ENCODE data around the gene TTC28. TPM values are rescaled to one million over a fixed set of nuclear protein-coding genes. Genes with fewer than 3 reads are reported as not detected.

TTC28 gene
- total RNA-seq, 3 donors from 2014 or later = 0.66 to 0.90 (median 0.71) TPM

DNA sequence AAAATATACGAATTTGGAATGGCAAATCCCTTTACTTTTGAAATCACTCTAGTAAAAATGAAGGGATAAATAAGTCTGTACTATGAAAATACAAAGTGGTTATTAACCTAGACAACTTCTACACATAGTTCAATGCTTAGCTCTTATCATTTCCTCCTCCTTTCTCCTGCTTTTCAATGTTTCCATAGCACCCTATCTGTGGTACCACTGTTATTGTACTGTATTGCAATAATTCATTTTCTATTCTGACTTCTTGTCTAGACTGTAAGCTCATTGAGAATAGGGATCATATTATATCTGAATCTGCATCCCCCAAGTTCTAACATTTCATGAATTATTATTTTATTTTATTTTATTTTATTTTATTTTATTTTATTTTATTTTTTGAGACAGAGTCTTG lies 251.4 kb downstream of the TTC28 start:
- DNase-seq (no peak), ATAC-seq (no peak)
- H3K9me3 Mint-ChIP-seq = no peaks in the 10 kb centered on the region
- H3K27me3 Mint-ChIP-seq (ENCODE audit: low read depth) = peaks cover 5% of the 10 kb centered on the region
- no peaks in the 10 kb centered on the region for H3K36me3 Mint-ChIP-seq (ENCODE audit: insufficient read depth)
- H3K4me3 Mint-ChIP-seq = no peak overlapping the region
- no peaks in the 10 kb centered on the region for H3K4me1 Mint-ChIP-seq (ENCODE audit: low read depth)

GRCh38 chr22:28426346-28427132 lies 253.1 kb downstream of the TTC28 start:
- DNase-seq (no peak), ATAC-seq (no peak)
- Mint-ChIP-seq H3K4me1 (ENCODE audit: low read depth) (no peaks in the 10 kb centered on the region), H3K27me3 (ENCODE audit: low read depth) (peaks cover 3% of the 10 kb centered on the region), H3K4me3 (no peak overlapping the region), H3K36me3 (ENCODE audit: insufficient read depth) (no peaks in the 10 kb centered on the region), H3K9me3 (no peaks in the 10 kb centered on the region)

- no peaks in the 10 kb centered on the region for H3K36me3 Mint-ChIP-seq (ENCODE audit: insufficient read depth)
- DNase-seq (no peak), ATAC-seq (no peak)
- peaks cover 7% of the 10 kb centered on the region for H3K27me3 Mint-ChIP-seq (ENCODE audit: low read depth)
- H3K4me3 Mint-ChIP-seq = no peak overlapping the region
- H3K4me1 Mint-ChIP-seq (ENCODE audit: low read depth) = no peaks in the 10 kb centered on the region
- no peaks in the 10 kb centered on the region for H3K9me3 Mint-ChIP-seq
Observed at GRCh38 chr22:28425211-28425610, 254.4 kb downstream of the TTC28 start.

DNA sequence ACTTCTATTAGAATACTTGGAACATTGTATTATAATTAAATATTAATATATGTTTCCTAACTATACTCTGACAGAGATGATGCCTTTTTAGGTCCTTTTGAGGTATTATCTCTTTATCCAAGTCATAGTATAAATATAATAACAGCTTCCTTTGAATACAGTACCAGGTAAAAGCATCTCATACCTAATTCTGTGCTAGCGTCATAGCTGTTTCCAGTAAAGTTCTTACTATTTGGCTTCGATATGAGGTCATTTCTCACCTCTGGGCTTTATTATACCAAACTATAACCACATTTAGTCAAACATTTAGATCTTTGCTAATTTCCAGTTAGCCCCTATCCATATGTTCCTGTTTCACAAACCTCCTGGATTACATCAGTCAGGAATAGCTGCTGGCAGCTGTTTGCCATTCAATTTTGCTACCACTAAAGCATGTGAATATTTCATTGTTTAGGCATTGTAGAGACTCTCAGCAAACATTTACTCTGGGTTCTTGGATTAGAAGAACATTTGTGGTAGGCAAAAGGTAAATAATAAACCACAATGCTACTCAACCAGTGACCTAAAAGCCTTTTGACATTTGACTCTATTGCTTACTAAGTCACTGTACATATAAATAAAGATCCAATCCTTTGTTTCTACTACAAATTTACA lies 255.1 kb downstream of the TTC28 start:
- Mint-ChIP-seq H3K9me3 (no peaks in the 10 kb centered on the region), H3K27me3 (ENCODE audit: low read depth) (peaks cover 7% of the 10 kb centered on the region), H3K4me1 (ENCODE audit: low read depth) (no peaks in the 10 kb centered on the region), H3K4me3 (no peak overlapping the region), H3K36me3 (ENCODE audit: insufficient read depth) (no peaks in the 10 kb centered on the region)
- ATAC-seq = no peak
- DNase-seq = no peak

DNA sequence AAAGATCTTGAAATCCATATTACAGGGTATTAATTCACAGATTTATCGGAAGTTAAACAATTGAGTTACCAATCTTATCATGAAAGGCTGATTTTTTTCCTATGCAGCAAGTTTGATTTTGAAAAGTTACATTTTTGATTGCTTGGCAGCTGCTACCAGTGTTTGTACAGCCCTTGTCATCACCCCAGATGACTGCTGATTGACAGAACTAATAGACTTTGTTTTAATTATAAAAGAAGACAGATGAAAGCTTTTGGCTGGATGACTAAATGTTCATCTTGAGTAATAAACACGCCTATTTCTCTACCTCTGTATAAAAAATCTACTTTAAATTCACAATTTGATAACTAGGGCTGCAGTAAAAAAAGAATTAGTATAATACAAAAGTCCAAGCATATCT lies 259.7 kb downstream of the TTC28 start:
- DNase-seq (no peak), ATAC-seq (no peak)
- no peaks in the 10 kb centered on the region for H3K9me3 Mint-ChIP-seq
- no peak overlapping the region for H3K4me3 Mint-ChIP-seq
- peaks cover 10% of the 10 kb centered on the region for H3K27me3 Mint-ChIP-seq (ENCODE audit: low read depth)
- no peaks in the 10 kb centered on the region for H3K4me1 Mint-ChIP-seq (ENCODE audit: low read depth)
- no peaks in the 10 kb centered on the region for H3K36me3 Mint-ChIP-seq (ENCODE audit: insufficient read depth)

DNA sequence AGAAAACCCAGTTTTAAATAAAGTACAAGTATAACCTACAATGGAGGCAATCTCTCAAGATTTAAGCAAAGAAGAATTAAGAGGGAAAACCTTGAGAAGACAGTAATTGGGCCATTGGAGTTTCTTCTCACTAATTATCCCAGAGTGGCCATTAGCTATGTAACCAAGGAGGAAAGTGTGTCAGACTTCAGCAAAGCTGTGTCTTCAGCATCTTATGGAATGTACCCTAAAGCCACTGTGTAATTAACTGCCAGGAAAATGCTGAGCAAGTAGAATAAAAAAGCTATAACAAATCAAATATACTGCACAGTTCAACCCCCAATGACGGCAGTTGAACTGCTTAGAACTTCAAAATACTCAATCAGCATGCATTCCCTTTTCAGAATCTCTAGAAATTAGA lies 261.6 kb downstream of the TTC28 start:
- H3K4me1 Mint-ChIP-seq (ENCODE audit: low read depth) = no peaks in the 10 kb centered on the region
- no peaks in the 10 kb centered on the region for H3K9me3 Mint-ChIP-seq
- no peak overlapping the region for H3K4me3 Mint-ChIP-seq
- no peaks in the 10 kb centered on the region for H3K36me3 Mint-ChIP-seq (ENCODE audit: insufficient read depth)
- DNase-seq (no peak), ATAC-seq (no peak)
- peaks cover 17% of the 10 kb centered on the region for H3K27me3 Mint-ChIP-seq (ENCODE audit: low read depth)

DNA sequence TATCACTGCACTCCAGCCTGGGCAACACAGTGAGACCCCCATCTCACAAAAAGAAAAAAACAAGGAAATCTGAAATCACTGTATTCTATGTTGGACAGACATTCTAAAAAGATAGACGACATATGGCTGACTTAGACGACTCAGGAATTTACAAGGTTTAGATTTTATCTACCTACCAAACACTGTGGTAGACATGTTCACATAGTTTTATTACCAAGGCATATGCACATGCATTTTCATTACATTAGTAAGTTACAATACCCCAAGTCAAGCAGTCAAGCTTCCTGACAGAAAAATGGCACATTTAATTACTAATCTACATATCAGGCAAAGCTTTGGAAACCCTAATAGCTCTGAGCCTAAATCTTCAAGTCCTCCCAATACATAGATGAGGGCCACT lies 262.2 kb downstream of the TTC28 start:
- Mint-ChIP-seq H3K27me3 (ENCODE audit: low read depth) (peaks cover 20% of the 10 kb centered on the region), H3K36me3 (ENCODE audit: insufficient read depth) (no peaks in the 10 kb centered on the region), H3K4me3 (no peak overlapping the region), H3K4me1 (ENCODE audit: low read depth) (no peaks in the 10 kb centered on the region), H3K9me3 (no peaks in the 10 kb centered on the region)
- ATAC-seq (no peak), DNase-seq (no peak)

DNA sequence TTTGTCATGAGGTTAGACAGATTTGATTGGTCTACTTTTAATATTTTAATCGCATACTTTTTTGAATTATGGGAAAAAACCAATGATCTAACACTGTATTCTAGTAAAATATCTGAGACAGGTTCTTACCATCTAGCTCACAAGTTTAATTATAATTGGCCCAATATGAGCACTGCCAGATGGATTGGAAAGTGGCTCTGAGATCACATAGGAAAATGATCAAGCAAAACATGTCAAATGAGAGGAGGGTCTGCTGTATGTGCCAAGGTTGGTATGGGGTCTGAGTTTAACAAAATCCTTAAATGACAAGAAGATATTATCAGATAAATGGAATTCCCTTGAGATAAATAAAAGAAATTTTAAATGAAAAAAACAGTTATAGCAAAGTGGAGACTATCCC lies 264.7 kb downstream of the TTC28 start:
- no peaks in the 10 kb centered on the region for H3K36me3 Mint-ChIP-seq (ENCODE audit: insufficient read depth)
- H3K9me3 Mint-ChIP-seq = no peaks in the 10 kb centered on the region
- H3K4me3 Mint-ChIP-seq = no peak overlapping the region
- no peaks in the 10 kb centered on the region for H3K4me1 Mint-ChIP-seq (ENCODE audit: low read depth)
- DNase-seq (no peak), ATAC-seq (no peak)
- peaks cover 15% of the 10 kb centered on the region for H3K27me3 Mint-ChIP-seq (ENCODE audit: low read depth)

DNA sequence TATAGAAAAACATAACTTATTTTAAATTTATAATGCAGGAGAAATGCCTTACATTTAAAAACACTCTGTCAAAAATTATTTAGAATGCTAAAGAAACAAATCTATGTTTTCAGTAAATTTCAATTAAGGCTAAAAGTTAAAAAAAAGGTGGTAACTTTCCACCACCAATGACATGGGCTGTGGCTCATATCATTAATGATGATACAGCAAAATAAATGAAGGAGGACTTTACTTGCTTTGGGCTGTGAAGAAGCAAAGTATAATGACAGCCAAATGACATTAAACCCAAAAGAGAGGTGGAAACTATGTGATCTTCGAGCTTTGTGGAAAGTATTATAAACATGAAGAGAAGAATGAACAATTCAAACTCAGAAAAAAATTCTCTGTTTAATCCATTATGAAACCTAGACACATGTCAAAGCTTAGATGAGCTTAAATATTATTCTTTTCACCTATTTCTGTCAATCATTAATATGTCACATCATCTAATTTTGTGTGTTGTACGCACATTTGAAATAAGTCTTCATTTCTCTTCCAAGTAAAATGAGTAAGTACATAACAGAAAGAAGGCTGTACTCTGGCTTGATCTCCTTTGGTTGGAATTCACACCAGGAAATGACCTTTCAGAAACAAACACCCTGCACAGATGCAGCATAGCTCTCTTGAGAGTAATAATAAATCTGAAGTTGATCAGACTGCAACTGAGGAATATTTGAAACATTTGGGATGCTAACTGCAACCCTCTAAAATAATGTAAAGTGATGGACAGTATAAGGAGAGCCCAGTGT lies 265.8 kb downstream of the TTC28 start:
- Mint-ChIP-seq H3K9me3 (no peaks in the 10 kb centered on the region), H3K36me3 (ENCODE audit: insufficient read depth) (no peaks in the 10 kb centered on the region), H3K4me1 (ENCODE audit: low read depth) (no peaks in the 10 kb centered on the region), H3K27me3 (ENCODE audit: low read depth) (peaks cover 17% of the 10 kb centered on the region), H3K4me3 (no peak overlapping the region)
- DNase-seq (no peak), ATAC-seq (no peak)

DNA sequence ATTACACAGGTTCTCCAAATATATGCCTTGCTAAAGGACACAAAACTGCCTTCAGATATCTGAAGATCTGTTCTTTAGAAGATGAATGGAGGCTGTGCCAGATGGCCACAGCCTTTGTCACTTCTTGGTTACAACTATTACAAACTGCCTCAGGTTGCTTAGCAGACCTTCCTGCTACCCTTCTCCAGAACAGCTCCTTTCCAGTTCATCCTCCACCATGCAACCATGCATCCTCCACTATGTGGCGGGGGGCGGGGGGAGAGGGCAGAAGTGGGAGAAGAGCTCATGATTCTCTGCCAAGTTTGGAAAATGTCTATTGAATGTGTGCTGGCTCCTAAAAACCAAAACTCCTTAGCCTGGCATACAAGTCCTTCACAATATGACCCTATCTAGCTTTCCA lies 267.5 kb downstream of the TTC28 start:
- no peak overlapping the region for H3K4me3 Mint-ChIP-seq

GRCh38 chr22:28411125-28411524 lies 268.5 kb downstream of the TTC28 start:
- H3K4me3 Mint-ChIP-seq = no peak overlapping the region

More for the DNA sequence above, 267.5 kb downstream of the TTC28 start:
- ATAC-seq (no peak), DNase-seq (no peak)
- Mint-ChIP-seq H3K36me3 (ENCODE audit: insufficient read depth) (no peaks in the 10 kb centered on the region), H3K27me3 (ENCODE audit: low read depth) (peaks cover 16% of the 10 kb centered on the region), H3K9me3 (no peaks in the 10 kb centered on the region), H3K4me1 (ENCODE audit: low read depth) (no peaks in the 10 kb centered on the region)

GRCh38 chr22:28410050-28410816 lies 269.4 kb downstream of the TTC28 start:
- H3K4me1 Mint-ChIP-seq (ENCODE audit: low read depth) = no peaks in the 10 kb centered on the region
- ATAC-seq (no peak), DNase-seq (no peak)
- no peaks in the 10 kb centered on the region for H3K9me3 Mint-ChIP-seq
- no peak overlapping the region for H3K4me3 Mint-ChIP-seq
- peaks cover 11% of the 10 kb centered on the region for H3K27me3 Mint-ChIP-seq (ENCODE audit: low read depth)
- no peaks in the 10 kb centered on the region for H3K36me3 Mint-ChIP-seq (ENCODE audit: insufficient read depth)

More at GRCh38 chr22:28411125-28411524, 268.5 kb downstream of the TTC28 start:
- H3K27me3 Mint-ChIP-seq (ENCODE audit: low read depth) = peaks cover 11% of the 10 kb centered on the region
- no peaks in the 10 kb centered on the region for H3K9me3 Mint-ChIP-seq
- no peaks in the 10 kb centered on the region for H3K4me1 Mint-ChIP-seq (ENCODE audit: low read depth)
- ATAC-seq (no peak), DNase-seq (no peak)
- no peaks in the 10 kb centered on the region for H3K36me3 Mint-ChIP-seq (ENCODE audit: insufficient read depth)

DNA sequence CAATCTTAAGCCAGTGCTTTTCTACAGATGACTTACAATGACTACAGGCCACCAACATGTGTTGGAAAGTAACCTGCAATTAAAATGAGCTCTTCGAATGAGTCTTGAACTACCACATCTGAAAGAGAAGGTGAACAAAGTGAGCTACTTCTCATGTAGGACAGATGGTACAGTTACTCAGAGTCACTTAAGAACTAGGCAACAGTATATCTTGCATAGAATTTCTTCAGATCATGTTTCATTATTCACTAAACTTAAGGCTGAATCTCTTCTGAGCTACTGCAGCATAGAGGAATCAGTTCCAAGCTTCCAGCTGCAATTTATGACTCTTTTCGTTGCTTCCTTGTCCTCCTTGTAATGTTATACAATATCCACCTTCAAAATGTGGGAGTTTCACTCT lies 270.9 kb downstream of the TTC28 start:
- no peak for ATAC-seq
- no peak overlapping the region for H3K4me3 Mint-ChIP-seq
- peaks cover 6% of the 10 kb centered on the region for H3K27me3 Mint-ChIP-seq (ENCODE audit: low read depth)
- no peak for DNase-seq
- H3K36me3 Mint-ChIP-seq (ENCODE audit: insufficient read depth) = no peaks in the 10 kb centered on the region
- no peaks in the 10 kb centered on the region for H3K9me3 Mint-ChIP-seq
- no peaks in the 10 kb centered on the region for H3K4me1 Mint-ChIP-seq (ENCODE audit: low read depth)

DNA sequence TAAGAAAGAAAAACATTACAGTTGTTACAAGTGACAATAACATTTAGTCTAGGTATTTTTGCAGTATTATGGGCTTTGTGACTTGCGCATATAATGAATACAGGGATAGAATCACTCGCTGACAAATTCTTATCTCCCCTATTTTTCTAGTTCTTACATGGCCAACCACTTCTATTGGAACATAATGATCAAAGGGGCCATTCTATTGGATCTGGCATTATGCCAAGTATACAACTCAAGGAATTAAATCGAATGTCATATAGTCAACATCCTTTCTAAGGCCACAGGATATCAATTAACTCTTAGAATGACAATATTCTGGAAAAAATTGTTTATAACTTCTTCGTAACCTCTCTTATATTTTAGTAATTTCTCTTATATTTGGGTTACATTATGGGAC lies 272.0 kb downstream of the TTC28 start:
- no peaks in the 10 kb centered on the region for H3K9me3 Mint-ChIP-seq
- no peak for ATAC-seq
- DNase-seq = no peak
- no peaks in the 10 kb centered on the region for H3K4me1 Mint-ChIP-seq (ENCODE audit: low read depth)
- H3K36me3 Mint-ChIP-seq (ENCODE audit: insufficient read depth) = no peaks in the 10 kb centered on the region
- peaks cover 2% of the 10 kb centered on the region for H3K27me3 Mint-ChIP-seq (ENCODE audit: low read depth)
- no peak overlapping the region for H3K4me3 Mint-ChIP-seq

Measured in activated T-cell treated with anti-CD3 and anti-CD28 coated beads, Interleukin-2, amount 50 U/mL, for 4 hours (primary cell).